ENCODE measurements around the gene RNF141.

GRCh38 chr11:10484461-10485180, 56.4 kb downstream of the RNF141 start:
- TF ChIP-seq, protein P1, sequence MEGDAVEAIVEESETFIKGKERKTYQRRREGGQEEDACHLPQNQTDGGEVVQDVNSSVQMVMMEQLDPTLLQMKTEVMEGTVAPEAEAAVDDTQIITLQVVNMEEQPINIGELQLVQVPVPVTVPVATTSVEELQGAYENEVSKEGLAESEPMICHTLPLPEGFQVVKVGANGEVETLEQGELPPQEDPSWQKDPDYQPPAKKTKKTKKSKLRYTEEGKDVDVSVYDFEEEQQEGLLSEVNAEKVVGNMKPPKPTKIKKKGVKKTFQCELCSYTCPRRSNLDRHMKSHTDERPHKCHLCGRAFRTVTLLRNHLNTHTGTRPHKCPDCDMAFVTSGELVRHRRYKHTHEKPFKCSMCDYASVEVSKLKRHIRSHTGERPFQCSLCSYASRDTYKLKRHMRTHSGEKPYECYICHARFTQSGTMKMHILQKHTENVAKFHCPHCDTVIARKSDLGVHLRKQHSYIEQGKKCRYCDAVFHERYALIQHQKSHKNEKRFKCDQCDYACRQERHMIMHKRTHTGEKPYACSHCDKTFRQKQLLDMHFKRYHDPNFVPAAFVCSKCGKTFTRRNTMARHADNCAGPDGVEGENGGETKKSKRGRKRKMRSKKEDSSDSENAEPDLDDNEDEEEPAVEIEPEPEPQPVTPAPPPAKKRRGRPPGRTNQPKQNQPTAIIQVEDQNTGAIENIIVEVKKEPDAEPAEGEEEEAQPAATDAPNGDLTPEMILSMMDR (IDR thresholded peaks at IDR 0.05; ENCODE audit: low read length): no peak
- TF ChIP-seq EZH2 (optimal IDR thresholded peaks at IDR 0.05; ENCODE audit: low read depth, low read length): no peak

All from MM.1S (cell line).